Thoracic aorta (tissue), 2 donors: Measurements from ENCODE around the gene CRYM. TPM values are rescaled to one million over a fixed set of nuclear protein-coding genes. Genes with fewer than 3 reads are reported as not detected.
"Not testable (repeated sequence)": the region's sequence is repeated elsewhere in the genome, so short reads cannot be mapped to it uniquely, and the experiment has no call there.

Source experiments
- ATAC-seq: fragments of 150-250 bp; one replicate; pipeline ENCODE4 v1.8.0; 2017; ENCODE audit warnings: low read depth; ENCODE audit not compliant: insufficient number of reproducible peaks, low FRiP score
- DNase-seq: peaks from one replicate; pipeline ENCODE4 v3.0.0-alpha.2; 2020; ENCODE audit warnings: low spot score
- H3K27ac ChIP-seq, 2 donors: fragments of 200-600 bp; sonication (generic); 1 replicate in 1 of 2; 2 replicates in 1 of 2; pipeline ENCODE4 v1.5.1; 2016; ENCODE audit warnings: mild to moderate bottlenecking in 2 of 2, moderate library complexity in 2 of 2
- H3K27me3 ChIP-seq: fragments of 200-600 bp; sonication (generic); replicated peaks from 2 replicates; pipeline ENCODE4 v1.6.0; 2016; ENCODE audit warnings: mild to moderate bottlenecking; ENCODE audit not compliant: insufficient read depth
- H3K36me3 ChIP-seq: fragments of 200-600 bp; sonication (generic); one replicate; pipeline ENCODE4 v1.5.1; 2016
- H3K4me1 ChIP-seq, 2 donors: fragments of 200-600 bp; sonication (generic); 1 replicate in 1 of 2; 2 replicates in 1 of 2; pipeline versions ENCODE4 v1.5.1 to v1.6.0; 2016; ENCODE audit warnings: low read depth in 2 of 2, mild to moderate bottlenecking in 1 of 2; ENCODE audit not compliant: control insufficient read depth in 1 of 2
- H3K4me3 ChIP-seq: fragments of 200-600 bp; sonication (generic); 2 replicates; pipeline ENCODE4 v1.5.1; 2016; ENCODE audit warnings: mild to moderate bottlenecking
- H3K9me3 ChIP-seq: fragments of 200-600 bp; sonication (generic); 2 replicates; pipeline ENCODE4 v1.5.1; 2016
- CTCF ChIP-seq: fragments of 200-600 bp; sonication (generic); IDR thresholded peaks from one replicate; pipeline ENCODE4 v1.5.1; 2019; ENCODE audit warnings: antibody characterized with exemption
- total RNA-seq, 2 donors: library from RNA; depleted of rRNA; stranded (reverse); fragments of >200 nt; gene quantifications; one replicate each; pipeline versions ENCODE4 v1.1.0 to v1.2.3, GENCODE V29; 2016

CRYM gene
- total RNA-seq: not detected

GRCh38 chr16:21277927-21278706 lies at the start of gene CRYM:
Gene CRYM, minus strand, starts transcription at chr16:21278290. Its CDS starts 39 bp downstream, at chr16:21278251.
- Histone ChIP-seq H3K36me3 (no peaks in the 10 kb centered on the region), H3K27ac (no peak within 1 kb of the TSS), H3K27me3 (no peaks in the 10 kb centered on the region), H3K4me3 (peak within 1 kb of the TSS; percentile 75), H3K4me1 (peaks cover 3 to 5% of the 10 kb centered on the region in 2 donors), H3K9me3 (no peaks in the 10 kb centered on the region)
- TF ChIP-seq CTCF: peak; percentile 83
- no peak for DNase-seq
- ATAC-seq: peak; percentile 55

DNA sequence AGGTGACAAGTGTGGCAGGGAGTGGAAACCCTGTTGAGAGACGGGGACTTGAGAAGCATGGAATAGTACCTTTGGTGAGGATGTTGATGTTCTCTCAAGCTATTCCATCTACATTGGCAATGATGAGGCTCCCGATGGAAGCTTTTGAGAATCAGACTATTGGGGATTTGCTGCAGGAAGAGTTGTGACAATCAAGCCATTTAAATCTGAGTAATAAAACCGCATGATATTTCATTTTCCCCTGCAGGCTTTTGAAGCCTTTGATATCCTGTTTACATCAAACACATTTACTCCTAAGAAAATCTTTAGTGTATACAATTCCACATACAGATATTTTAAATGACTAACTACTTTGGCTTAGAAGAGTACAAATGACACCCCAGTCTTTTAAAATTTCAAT lies 49.0 kb upstream of the CRYM start:
- H3K27ac ChIP-seq: no peak overlapping the region
- ATAC-seq: no peak

GRCh38 chr16:21326459-21326858 lies 48.4 kb upstream of the CRYM start:
- no peak for DNase-seq
- no peaks in the 10 kb centered on the region for H3K9me3 ChIP-seq
- H3K27ac ChIP-seq: no peak overlapping the region
- H3K4me1 ChIP-seq: no peaks in the 10 kb centered on the region
- no peaks in the 10 kb centered on the region for H3K27me3 ChIP-seq
- TF ChIP-seq CTCF: no peak
- no peak for ATAC-seq
- no peak overlapping the region for H3K4me3 ChIP-seq
- H3K36me3 ChIP-seq: no peaks in the 10 kb centered on the region

More for the DNA sequence above, 49.0 kb upstream of the CRYM start:
- Histone ChIP-seq H3K27me3 (no peaks in the 10 kb centered on the region), H3K4me3 (no peak overlapping the region), H3K4me1 (no peaks in the 10 kb centered on the region), H3K9me3 (no peaks in the 10 kb centered on the region), H3K36me3 (no peaks in the 10 kb centered on the region)
- no peak for DNase-seq
- no peak for TF ChIP-seq CTCF

- TF ChIP-seq CTCF: no peak
- no peaks in the 10 kb centered on the region for H3K4me1 ChIP-seq
- DNase-seq (no peak), ATAC-seq (no peak)
- no peaks in the 10 kb centered on the region for H3K27me3 ChIP-seq
- H3K4me3 ChIP-seq: no peak overlapping the region
- no peaks in the 10 kb centered on the region for H3K9me3 ChIP-seq
- no peak overlapping the region for H3K27ac ChIP-seq
- H3K36me3 ChIP-seq: no peaks in the 10 kb centered on the region
Measured at GRCh38 chr16:21324267-21324666, 46.2 kb upstream of the CRYM start.

- not testable (repeated sequence) for H3K4me1 ChIP-seq, DNase-seq, H3K9me3 ChIP-seq, H3K27me3 ChIP-seq, H3K4me3 ChIP-seq, H3K27ac ChIP-seq, ATAC-seq, H3K36me3 ChIP-seq
Measured at GRCh38 chr16:21322251-21322650, 44.2 kb upstream of the CRYM start.

DNA sequence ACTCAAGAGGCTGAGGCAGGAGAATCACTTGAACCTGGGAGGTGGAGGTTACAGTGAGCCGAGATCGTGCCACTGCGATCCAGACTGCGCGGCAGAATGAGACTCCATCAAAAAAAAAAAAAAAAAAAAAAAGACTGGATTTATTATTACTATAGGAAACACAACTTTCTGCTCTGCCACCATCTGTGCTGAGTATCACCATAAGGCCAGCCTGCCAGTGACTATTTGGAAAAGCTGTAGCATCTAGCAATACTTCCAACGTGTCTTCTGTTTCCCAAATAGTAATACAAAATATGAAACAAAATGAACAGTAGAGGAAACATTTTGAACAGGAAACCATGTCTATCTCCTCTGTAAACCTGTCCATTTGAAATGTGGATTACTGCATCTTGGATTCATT lies 43.6 kb upstream of the CRYM start:
- Histone ChIP-seq H3K36me3 (no peaks in the 10 kb centered on the region), H3K4me3 (no peak overlapping the region), H3K9me3 (no peaks in the 10 kb centered on the region), H3K27me3 (no peaks in the 10 kb centered on the region), H3K27ac (no peak overlapping the region), H3K4me1 (no peaks in the 10 kb centered on the region)
- DNase-seq (no peak), ATAC-seq (no peak)
- no peak for TF ChIP-seq CTCF
